ENCODE results near the gene CDV3.

CDV3 gene

DNA sequence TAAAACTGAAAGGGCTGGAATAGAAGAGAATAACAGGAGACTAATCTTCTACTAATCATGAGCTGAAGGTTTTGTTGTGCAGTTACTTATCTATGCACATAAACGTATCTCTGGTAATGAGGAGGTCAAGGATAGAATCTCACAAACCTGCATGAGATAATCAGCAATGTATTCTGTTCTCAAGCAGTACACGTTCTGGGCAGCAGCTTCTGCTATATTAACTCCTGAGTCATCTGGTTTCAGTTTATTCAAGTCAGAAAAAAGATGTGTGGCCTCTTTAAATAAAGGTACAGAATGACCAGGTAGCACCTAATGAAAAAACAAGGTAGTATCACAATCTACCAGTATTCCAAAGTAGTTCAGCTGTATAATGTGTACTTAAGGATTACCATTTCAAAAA lies 34.9 kb downstream of the CDV3 start:
- DNase-seq = no peak

- no peak for DNase-seq
These were observed 36.5 kb downstream of the CDV3 start for GRCh38 chr3:133610031-133610430.

DNA sequence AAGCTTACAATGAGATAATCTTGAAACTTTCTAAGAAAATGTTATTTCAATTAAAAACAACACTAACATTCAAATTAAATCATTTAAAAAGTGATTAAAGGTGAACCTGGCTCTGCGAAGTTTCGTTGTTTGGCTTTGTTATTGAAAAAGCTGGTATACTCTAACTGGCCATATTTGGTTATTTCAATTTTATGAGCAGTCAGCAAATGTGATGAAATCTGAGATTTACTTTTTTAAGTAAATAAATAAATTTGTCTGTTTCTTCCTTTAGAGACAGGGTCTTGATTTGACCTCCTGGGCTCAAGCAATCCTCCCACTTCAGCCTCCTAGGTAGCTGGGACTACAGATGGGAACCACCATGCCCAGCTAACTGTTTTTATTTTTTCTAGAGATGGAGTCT lies 38.0 kb downstream of the CDV3 start:
- DNase-seq = no peak

- DNase-seq = no peak
These were observed 46.7 kb downstream of the CDV3 start for GRCh38 chr3:133620066-133620784.

GRCh38 chr3:133627789-133628188 lies 54.3 kb downstream of the CDV3 start:
- no peak for DNase-seq

GRCh38 chr3:133629146-133629545 lies 55.7 kb downstream of the CDV3 start:
- DNase-seq = no peak

- no peak for DNase-seq
These were observed 60.0 kb downstream of the CDV3 start for GRCh38 chr3:133633439-133633838.
